GM21619 (cell line): ENCODE results near the gene AGTR2.
"Not testable (repeated sequence)": the region's sequence is repeated elsewhere in the genome, so short reads cannot be mapped to it uniquely, and the experiment has no call there.

ENCODE experiments used
- ATAC-seq: cut with Tn5 transposase; IDR thresholded peaks from one replicate; pipeline ENCODE4 v1.9.1; 2021; ENCODE audit not compliant: unreplicated experiment

AGTR2 gene

GRCh38 chrX:116170511-116170910, at the start of gene AGTR2:
Gene AGTR2, plus strand, starts transcription at chrX:116170744. Its CDS starts 1,537 bp downstream, at chrX:116172281.
- no peak for ATAC-seq

GRCh38 chrX:116135277-116135676, 35.3 kb upstream of the AGTR2 start:
- ATAC-seq = no peak

- ATAC-seq = not testable (repeated sequence)
Observed at GRCh38 chrX:116141270-116141669, 29.3 kb upstream of the AGTR2 start.

- ATAC-seq = no peak
Observed at GRCh38 chrX:116142976-116143375, 27.6 kb upstream of the AGTR2 start.

GRCh38 chrX:116172976-116173375, 2.4 kb downstream of the AGTR2 start:
- no peak for ATAC-seq

- ATAC-seq = no peak
Observed at GRCh38 chrX:116181300-116181699, 10.8 kb downstream of the AGTR2 start.

GRCh38 chrX:116185163-116185562, 14.6 kb downstream of the AGTR2 start:
- ATAC-seq = no peak

- ATAC-seq = no peak
Observed at GRCh38 chrX:116194649-116195048, 24.1 kb downstream of the AGTR2 start.

GRCh38 chrX:116198235-116198634, 27.7 kb downstream of the AGTR2 start:
- no peak for ATAC-seq

GRCh38 chrX:116198810-116199209, 28.3 kb downstream of the AGTR2 start:
- no peak for ATAC-seq

- ATAC-seq = no peak
Observed at GRCh38 chrX:116204932-116205331, 34.4 kb downstream of the AGTR2 start.

GRCh38 chrX:116213262-116213661, 42.7 kb downstream of the AGTR2 start:
- ATAC-seq = no peak

GRCh38 chrX:116217080-116217479, 46.5 kb downstream of the AGTR2 start:
- ATAC-seq = not testable (repeated sequence)
